ENCODE results near the gene CDH4.

Gene CDH4

GRCh38 chr20:61369731-61370520 is 117.9 kb downstream of the CDH4 start:
- DNase-seq (ENCODE audit: low read depth in 1 of 2, low spot score in 1 of 2) = no peak
- no peak for TF ChIP-seq JUND (IDR thresholded peaks at IDR 0.05; ENCODE audit: low read depth)
- in situ Hi-C loops (cut with HindIII; ENCODE audit: low pct_unique_long_range_greater_than_20kb, low sequenced_read_pairs) = no loop called here

GRCh38 chr20:61370841-61371303 is 118.8 kb downstream of the CDH4 start:
- no peak for TF ChIP-seq JUND (IDR thresholded peaks at IDR 0.05; ENCODE audit: low read depth)

GRCh38 chr20:61371501-61372136 is 119.6 kb downstream of the CDH4 start:
- DNase-seq (ENCODE audit: low read depth in 1 of 2, low spot score in 1 of 2) = no peak
- in situ Hi-C loops (cut with HindIII; ENCODE audit: low pct_unique_long_range_greater_than_20kb, low sequenced_read_pairs) = no loop called here
- TF ChIP-seq JUND (IDR thresholded peaks at IDR 0.05; ENCODE audit: low read depth) = no peak

More at GRCh38 chr20:61370841-61371303, 118.8 kb downstream of the CDH4 start:
- DNase-seq (ENCODE audit: low read depth in 1 of 2, low spot score in 1 of 2) = no peak
- in situ Hi-C loops (cut with HindIII; ENCODE audit: low pct_unique_long_range_greater_than_20kb, low sequenced_read_pairs) = no loop called here

- no peak for TF ChIP-seq JUND (IDR thresholded peaks at IDR 0.05; ENCODE audit: low read depth)
- no peak for DNase-seq (ENCODE audit: low read depth in 1 of 2, low spot score in 1 of 2)
- in situ Hi-C loops (cut with HindIII; ENCODE audit: low pct_unique_long_range_greater_than_20kb, low sequenced_read_pairs) = no loop called here
These were observed 120.3 kb downstream of the CDH4 start for GRCh38 chr20:61372137-61373054.

GRCh38 chr20:61373055-61373399 is 121.0 kb downstream of the CDH4 start:
- in situ Hi-C loops (cut with HindIII; ENCODE audit: low pct_unique_long_range_greater_than_20kb, low sequenced_read_pairs) = no loop called here
- TF ChIP-seq JUND (IDR thresholded peaks at IDR 0.05; ENCODE audit: low read depth) = no peak
- DNase-seq (ENCODE audit: low read depth in 1 of 2, low spot score in 1 of 2) = no peak

- in situ Hi-C loops (cut with HindIII; ENCODE audit: low pct_unique_long_range_greater_than_20kb, low sequenced_read_pairs) = no loop called here
- no peak for TF ChIP-seq JUND (IDR thresholded peaks at IDR 0.05; ENCODE audit: low read depth)
- no peak for DNase-seq (ENCODE audit: low read depth in 1 of 2, low spot score in 1 of 2)
These were observed 122.0 kb downstream of the CDH4 start for GRCh38 chr20:61373956-61374545.

GRCh38 chr20:61376541-61377240 is 124.6 kb downstream of the CDH4 start:
- no peak for TF ChIP-seq JUND (IDR thresholded peaks at IDR 0.05; ENCODE audit: low read depth)
- in situ Hi-C loops (cut with HindIII; ENCODE audit: low pct_unique_long_range_greater_than_20kb, low sequenced_read_pairs) = no loop called here
- no peak for DNase-seq (ENCODE audit: low read depth in 1 of 2, low spot score in 1 of 2)

GRCh38 chr20:61378694-61379355 is 126.8 kb downstream of the CDH4 start:
- in situ Hi-C loops (cut with HindIII; ENCODE audit: low pct_unique_long_range_greater_than_20kb, low sequenced_read_pairs) = no loop called here
- no peak for TF ChIP-seq JUND (IDR thresholded peaks at IDR 0.05; ENCODE audit: low read depth)
- no peak for DNase-seq (ENCODE audit: low read depth in 1 of 2, low spot score in 1 of 2)

- no peak for TF ChIP-seq JUND (IDR thresholded peaks at IDR 0.05; ENCODE audit: low read depth)
- in situ Hi-C loops (cut with HindIII; ENCODE audit: low pct_unique_long_range_greater_than_20kb, low sequenced_read_pairs) = no loop called here
- no peak for DNase-seq (ENCODE audit: low read depth in 1 of 2, low spot score in 1 of 2)
These were observed 128.0 kb downstream of the CDH4 start for GRCh38 chr20:61379898-61380544.

GRCh38 chr20:61380545-61380915 is 128.5 kb downstream of the CDH4 start:
- in situ Hi-C loops (cut with HindIII; ENCODE audit: low pct_unique_long_range_greater_than_20kb, low sequenced_read_pairs) = no loop called here
- no peak for TF ChIP-seq JUND (IDR thresholded peaks at IDR 0.05; ENCODE audit: low read depth)
- DNase-seq (ENCODE audit: low read depth in 1 of 2, low spot score in 1 of 2) = no peak

- in situ Hi-C loops (cut with HindIII; ENCODE audit: low pct_unique_long_range_greater_than_20kb, low sequenced_read_pairs) = no loop called here
- no peak for DNase-seq (ENCODE audit: low read depth in 1 of 2, low spot score in 1 of 2)
- no peak for TF ChIP-seq JUND (IDR thresholded peaks at IDR 0.05; ENCODE audit: low read depth)
These were observed 130.1 kb downstream of the CDH4 start for GRCh38 chr20:61382194-61382593.

All from T47D (cell line).